Activated CD8-positive, alpha-beta T cell treated with anti-CD3 and anti-CD28 coated beads for 36 hours (primary cell): ENCODE data around the gene LTA. TPM values are rescaled to one million over a fixed set of nuclear protein-coding genes. Genes with fewer than 3 reads are reported as not detected.

ENCODE experiments used
- ATAC-seq: fragments of 200-7000 bp; cut with Tn5 transposase; one replicate; pipeline ENCODE4 v1.10.0; 2021; ENCODE audit warnings: mild to moderate bottlenecking, moderate library complexity
- CTCF ChIA-PET: fragments of 350-600 bp; sonication (Branson Sonifier 250); formaldehyde crosslinking; loops from one replicate; lab custom pipeline; 2021; ENCODE audit warnings: antibody characterized with exemption; lab: Charles Lee
- POLR2A ChIA-PET: fragments of 350-600 bp; sonication (Branson Sonifier 250); formaldehyde crosslinking; loops from one replicate; lab custom pipeline; 2021; ENCODE audit warnings: antibody characterized with exemption; lab: Charles Lee
- DNase-seq: peaks from one replicate; pipeline ENCODE4 v3.0.0-alpha.2; 2020
- H3K27ac Mint-ChIP-seq: one replicate; pipeline ENCODE4 v1.8.0; 2021; ENCODE audit warnings: mild to moderate bottlenecking, mixed read lengths
- H3K27me3 Mint-ChIP-seq: one replicate; pipeline ENCODE4 v1.8.0; 2021; ENCODE audit warnings: mixed read lengths
- H3K36me3 Mint-ChIP-seq: one replicate; pipeline ENCODE4 v1.8.0; 2021; ENCODE audit warnings: low read depth, mixed read lengths
- H3K4me1 Mint-ChIP-seq: one replicate; pipeline ENCODE4 v1.8.0; 2021; ENCODE audit warnings: low read depth, mixed read lengths
- H3K4me3 Mint-ChIP-seq: one replicate; pipeline ENCODE4 v1.8.0; 2021; ENCODE audit warnings: mild to moderate bottlenecking, moderate library complexity, mixed read lengths
- H3K9me3 Mint-ChIP-seq: one replicate; pipeline ENCODE4 v1.8.0; 2021; ENCODE audit warnings: mixed read lengths
- intact Hi-C: fragments of 100-400 bp; cut with micrococcal nuclease; formaldehyde crosslinking; loops from one replicate; pipeline ENCODE4 v1.10.0; 2022
- total RNA-seq, 2 experiments: library from RNA; stranded (reverse); gene quantifications; one replicate each; pipeline ENCODE4 v1.2.3, GENCODE V29; 2021
- TF ChIP-seq, protein P1 (sequence below): fragments of 200-600 bp; IDR thresholded peaks from one replicate; pipeline ENCODE4 v1.8.0; 2022; ENCODE audit warnings: antibody characterized with exemption, mild to moderate bottlenecking

The LTA gene
- total RNA-seq, 2 experiments from 2014 or later, result 713 to 724 TPM

DNA sequence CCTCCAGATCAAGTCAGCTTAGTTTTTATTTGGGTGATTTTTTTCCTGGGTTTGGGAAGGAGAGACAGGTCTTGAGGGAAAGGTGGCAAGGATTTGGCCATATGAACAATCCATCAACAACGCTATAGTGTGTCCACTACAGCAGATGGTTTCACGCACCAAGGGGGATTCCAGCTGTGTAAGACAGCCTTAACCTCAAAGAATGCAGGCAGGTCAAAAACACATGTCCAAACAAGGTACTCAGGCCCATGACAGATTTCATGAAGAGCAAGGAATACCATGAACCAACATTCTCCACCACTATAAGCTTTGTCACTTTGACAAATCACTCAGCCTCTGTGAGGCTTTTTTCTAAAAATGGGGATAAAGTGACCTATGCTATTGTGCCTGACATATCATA is 44.9 kb downstream of the LTA start:
- DNase-seq (no peak), ATAC-seq (no peak)
- POLR2A ChIA-PET, result interaction anchor here (0.7 to 5.1 kb wide), 10 partner anchors 10 to 75 kb away, joined by 3 to 18 read pairs (median 4); partner anchors contain the start of genes CSNK2B and DDX39B
- Mint-ChIP-seq H3K36me3 (peaks cover 40% of the 10 kb centered on the region), H3K9me3 (no peaks in the 10 kb centered on the region), H3K27ac (peak overlapping the region; percentile 96), H3K27me3 (no peaks in the 10 kb centered on the region), H3K4me3 (peak overlapping the region; percentile 95), H3K4me1 (peaks cover 48% of the 10 kb centered on the region)
- intact Hi-C loops, result no loop called here
- CTCF ChIA-PET, result interaction anchor here (0.8 to 11.2 kb wide), 8 partner anchors 22 to 124 kb away, joined by 3 to 132 read pairs (median 5); partner anchors contain the start of genes ATP6V1G2, LST1, NCR3 and TNF
- TF ChIP-seq, protein P1, sequence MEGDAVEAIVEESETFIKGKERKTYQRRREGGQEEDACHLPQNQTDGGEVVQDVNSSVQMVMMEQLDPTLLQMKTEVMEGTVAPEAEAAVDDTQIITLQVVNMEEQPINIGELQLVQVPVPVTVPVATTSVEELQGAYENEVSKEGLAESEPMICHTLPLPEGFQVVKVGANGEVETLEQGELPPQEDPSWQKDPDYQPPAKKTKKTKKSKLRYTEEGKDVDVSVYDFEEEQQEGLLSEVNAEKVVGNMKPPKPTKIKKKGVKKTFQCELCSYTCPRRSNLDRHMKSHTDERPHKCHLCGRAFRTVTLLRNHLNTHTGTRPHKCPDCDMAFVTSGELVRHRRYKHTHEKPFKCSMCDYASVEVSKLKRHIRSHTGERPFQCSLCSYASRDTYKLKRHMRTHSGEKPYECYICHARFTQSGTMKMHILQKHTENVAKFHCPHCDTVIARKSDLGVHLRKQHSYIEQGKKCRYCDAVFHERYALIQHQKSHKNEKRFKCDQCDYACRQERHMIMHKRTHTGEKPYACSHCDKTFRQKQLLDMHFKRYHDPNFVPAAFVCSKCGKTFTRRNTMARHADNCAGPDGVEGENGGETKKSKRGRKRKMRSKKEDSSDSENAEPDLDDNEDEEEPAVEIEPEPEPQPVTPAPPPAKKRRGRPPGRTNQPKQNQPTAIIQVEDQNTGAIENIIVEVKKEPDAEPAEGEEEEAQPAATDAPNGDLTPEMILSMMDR, result no peak

DNA sequence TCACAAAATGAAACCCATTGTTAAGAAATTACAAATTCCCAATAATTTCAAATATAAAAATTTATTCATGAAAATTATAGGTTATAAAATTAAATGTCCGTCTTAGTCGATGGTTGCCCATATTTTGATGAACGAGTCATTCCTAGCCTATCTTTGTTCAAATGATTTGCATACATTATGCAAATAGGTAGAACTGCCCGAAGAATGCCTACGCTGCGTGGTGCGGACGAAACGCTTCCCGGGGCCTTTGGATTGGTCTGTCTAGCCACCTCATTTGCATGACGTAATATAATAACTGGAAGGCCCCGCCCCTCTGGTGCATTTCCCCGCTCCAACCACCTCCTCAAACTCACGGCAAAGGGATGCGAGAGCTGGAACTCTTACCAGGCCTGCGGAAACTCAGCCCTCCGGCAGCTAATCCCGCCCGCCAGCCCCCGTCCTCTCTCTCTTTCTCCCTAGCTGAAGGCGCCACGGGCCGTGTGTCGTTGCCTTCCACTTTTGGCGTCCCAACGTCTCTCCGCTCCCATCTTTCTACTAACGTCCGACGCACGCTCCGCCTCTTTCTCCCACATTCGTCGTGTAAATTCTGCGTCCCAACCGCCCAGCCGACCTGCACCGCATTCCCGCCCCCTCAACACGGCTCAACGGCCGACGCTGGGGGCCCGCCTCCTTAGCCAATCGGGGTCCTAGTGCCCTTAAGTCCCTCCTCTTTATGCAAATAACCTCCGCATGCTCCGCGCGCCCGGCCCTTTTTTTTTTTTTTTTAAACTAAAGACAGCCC is 47.9 kb downstream of the LTA start:
- CTCF ChIA-PET, result interaction anchor here (0.7 to 0.9 kb wide), 3 partner anchors 24 to 68 kb away, joined by 3 read pairs; no protein-coding TSS in a partner anchor
- Mint-ChIP-seq H3K4me3 (peak overlapping the region; percentile 95), H3K9me3 (no peaks in the 10 kb centered on the region), H3K27me3 (no peaks in the 10 kb centered on the region), H3K4me1 (peaks cover 59% of the 10 kb centered on the region), H3K36me3 (peaks cover 67% of the 10 kb centered on the region), H3K27ac (peak overlapping the region; percentile 97)
- POLR2A ChIA-PET, result interaction anchor here (0.7 to 5.1 kb wide), 13 partner anchors 27 to 221 kb away, joined by 3 to 44 read pairs (median 4); partner anchors contain the start of genes BAG6, DDX39B, LTB and TNF
- intact Hi-C loops, result loop anchor here (2.0 kb wide), 1 partner anchor 45 kb away; the partner anchor contains the start of gene GPANK1
- ATAC-seq, result peak; percentile 84
- TF ChIP-seq, protein P1, result no peak
- DNase-seq, result peak; percentile 99

DNA sequence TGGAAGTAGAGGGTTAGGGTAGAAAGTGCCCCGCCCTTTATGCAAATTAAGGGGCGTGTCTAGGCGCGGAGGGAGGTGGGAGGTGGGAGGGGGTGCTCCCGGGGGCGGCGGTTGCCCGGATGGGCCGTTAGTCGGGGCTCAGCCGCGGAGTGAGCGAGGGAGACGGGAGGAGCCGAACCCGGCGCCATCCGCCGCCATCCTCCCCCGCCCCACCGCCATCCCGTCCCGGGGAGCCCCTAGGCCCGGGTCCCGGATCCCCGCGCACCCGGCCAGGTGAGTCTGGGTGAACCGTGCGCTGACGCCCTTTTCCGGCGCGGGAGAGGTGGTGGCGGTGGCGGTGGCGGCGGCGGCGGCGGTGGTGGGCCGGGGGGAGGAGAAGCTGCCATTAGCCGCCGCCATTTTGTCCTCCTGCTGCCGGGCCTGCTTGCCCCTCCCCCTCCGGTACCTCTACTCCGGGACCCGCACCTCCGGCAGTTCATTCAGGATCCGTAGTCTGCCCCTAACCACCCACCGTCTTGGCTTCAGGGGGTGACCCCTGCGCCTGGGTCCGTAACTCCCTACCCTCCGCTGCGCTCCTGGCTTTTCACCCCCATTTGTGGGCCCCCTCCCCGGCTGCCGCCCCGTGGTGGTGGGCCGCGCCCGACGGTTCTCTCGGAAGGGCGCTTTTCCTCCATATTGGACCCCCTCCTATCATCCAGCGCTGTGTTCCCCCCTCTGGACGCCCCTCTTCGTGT is 48.7 kb downstream of the LTA start, which contains the start of gene PRRC2A:
TSS of gene PRRC2A (plus strand) at position 130 of the 734 bp plus-strand sequence. CDS start 2,075 bp downstream, outside the sequence.
- peaks cover 54% of the 10 kb centered on the region for H3K4me1 Mint-ChIP-seq
- DNase-seq, result peak; percentile 85

DNA sequence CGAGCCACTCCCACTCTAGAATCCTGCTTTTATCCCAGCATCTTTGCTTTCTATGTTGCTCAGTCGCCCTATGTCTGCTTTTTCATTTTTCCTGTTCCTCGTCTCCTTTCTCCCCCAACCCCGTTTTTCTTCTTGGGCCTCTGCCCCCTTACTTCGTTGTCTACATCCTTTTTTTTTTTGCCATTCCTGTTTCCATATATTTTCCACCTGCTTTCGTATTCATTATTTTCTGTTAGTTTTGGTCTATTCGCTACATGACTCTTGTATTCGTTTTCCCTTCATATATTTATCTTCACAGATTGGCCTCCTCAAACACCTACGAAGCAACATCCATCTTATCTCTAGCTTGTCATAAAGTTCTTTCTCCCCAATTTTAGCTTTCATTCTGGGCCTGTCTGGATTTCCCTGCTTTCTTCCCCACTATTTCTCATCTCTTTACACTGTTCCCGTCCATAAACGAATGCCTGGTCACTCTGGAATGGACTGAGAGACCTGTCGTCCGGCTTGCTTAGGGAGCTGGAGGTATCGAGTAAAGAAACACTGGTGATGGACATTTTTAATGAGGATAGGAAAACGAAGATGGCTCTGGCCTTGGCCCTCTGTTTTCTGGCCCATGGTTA is 49.3 kb downstream of the LTA start:
- intact Hi-C loops, result loop anchor here (2.0 kb wide), 1 partner anchor 43 kb away; the partner anchor contains the start of gene GPANK1
- POLR2A ChIA-PET, result interaction anchor here (1.0 to 11.4 kb wide), 15 partner anchors 9 to 238 kb away, joined by 3 to 235 read pairs (median 5); partner anchors contain the start of genes APOM, BAG6, CSNK2B and DDX39B

More for the DNA sequence above, 48.7 kb downstream of the LTA start, which contains the start of gene PRRC2A:
- Mint-ChIP-seq H3K4me3 (peak within 1 kb of the TSS; percentile 95), H3K27ac (peak within 1 kb of the TSS; percentile 97), H3K36me3 (peaks cover 75% of the 10 kb centered on the region), H3K27me3 (no peaks in the 10 kb centered on the region), H3K9me3 (no peaks in the 10 kb centered on the region)
- ChIA-PET POLR2A (interaction anchor here (0.7 to 11.4 kb wide), 12 partner anchors 19 to 221 kb away, joined by 3 to 235 read pairs (median 5); partner anchors contain the start of genes BAG6, CSNK2B, DDX39B and GPANK1), CTCF (interaction anchor here (0.7 to 1.5 kb wide), 6 partner anchors 24 to 74 kb away, joined by 3 to 5 read pairs (median 3); partner anchors contain the start of genes ATP6V1G2 and BAG6)
- intact Hi-C loops, result loop anchor here (2.0 kb wide), 1 partner anchor 44 kb away; the partner anchor contains the start of gene GPANK1
- TF ChIP-seq, protein P1, result no peak
- ATAC-seq, result peak; percentile 25

More for the DNA sequence above, 49.3 kb downstream of the LTA start:
- CTCF ChIA-PET, result interaction anchor here (0.7 to 2.1 kb wide), 9 partner anchors 13 to 80 kb away, joined by 3 to 6 read pairs (median 4); partner anchors contain the start of genes ATP6V1G2, BAG6, DDX39B and NFKBIL1
- ATAC-seq (no peak), DNase-seq (no peak)
- H3K4me1 Mint-ChIP-seq, result peaks cover 49% of the 10 kb centered on the region
- TF ChIP-seq, protein P1, result no peak
- peak overlapping the region; percentile 95 for H3K27ac Mint-ChIP-seq
- H3K4me3 Mint-ChIP-seq, result peak overlapping the region; percentile 95
- H3K9me3 Mint-ChIP-seq, result no peaks in the 10 kb centered on the region
- no peaks in the 10 kb centered on the region for H3K27me3 Mint-ChIP-seq
- peaks cover 77% of the 10 kb centered on the region for H3K36me3 Mint-ChIP-seq
